ENCODE data around the gene ANKEF1. TPM values are rescaled to one million over a fixed set of nuclear protein-coding genes. Genes with fewer than 3 reads are reported as not detected.

Gene ANKEF1
- polyA plus RNA-seq, 2 donors: 1.2 to 2.3 TPM

GRCh38 chr20:10002866-10003265 is 31.9 kb upstream of the ANKEF1 start:
- WGBS, 2 donors: 41 to 50% methylated on average over 1 of the region's 1 CpG
- Histone ChIP-seq H3K36me3 (ENCODE audit: control insufficient read depth in 2 of 2, insufficient read depth in 2 of 2, low read length in 1 of 2) (no peaks in the 10 kb centered on the region), H3K4me3 (ENCODE audit: low read depth in 1 of 2, low read length in 2 of 2) (no peak overlapping the region), H3K27me3 (ENCODE audit: control insufficient read depth in 1 of 2, insufficient read depth in 2 of 2, low read length in 2 of 2) (no peaks in the 10 kb centered on the region), H3K27ac (ENCODE audit: low read depth in 2 of 2, low read length in 1 of 2) (no peak overlapping the region), H3K4me1 (ENCODE audit: control insufficient read depth in 2 of 2, insufficient read depth in 2 of 2, low read length in 1 of 2) (no peaks in the 10 kb centered on the region), H3K9me3 (ENCODE audit: control insufficient read depth in 2 of 2, insufficient read depth in 1 of 2, low read depth in 1 of 2, low read length in 1 of 2) (no peaks in the 10 kb centered on the region)

GRCh38 chr20:10004900-10005299 is 29.9 kb upstream of the ANKEF1 start:
- WGBS, 2 donors: 67 to 76% methylated on average over 2 of the region's 2 CpGs
- Histone ChIP-seq H3K4me1 (ENCODE audit: control insufficient read depth in 2 of 2, insufficient read depth in 2 of 2, low read length in 1 of 2) (peaks cover 0 to 2% of the 10 kb centered on the region in 2 donors), H3K27me3 (ENCODE audit: control insufficient read depth in 1 of 2, insufficient read depth in 2 of 2, low read length in 2 of 2) (no peaks in the 10 kb centered on the region), H3K9me3 (ENCODE audit: control insufficient read depth in 2 of 2, insufficient read depth in 1 of 2, low read depth in 1 of 2, low read length in 1 of 2) (no peaks in the 10 kb centered on the region), H3K36me3 (ENCODE audit: control insufficient read depth in 2 of 2, insufficient read depth in 2 of 2, low read length in 1 of 2) (no peaks in the 10 kb centered on the region), H3K27ac (ENCODE audit: low read depth in 2 of 2, low read length in 1 of 2) (no peak overlapping the region), H3K4me3 (ENCODE audit: low read depth in 1 of 2, low read length in 2 of 2) (no peak overlapping the region)

GRCh38 chr20:10005885-10006284 is 28.9 kb upstream of the ANKEF1 start:
- H3K9me3 ChIP-seq (ENCODE audit: control insufficient read depth in 2 of 2, insufficient read depth in 1 of 2, low read depth in 1 of 2, low read length in 1 of 2): no peaks in the 10 kb centered on the region
- H3K27me3 ChIP-seq (ENCODE audit: control insufficient read depth in 1 of 2, insufficient read depth in 2 of 2, low read length in 2 of 2): no peaks in the 10 kb centered on the region
- peaks cover 0 to 2% of the 10 kb centered on the region in 2 donors for H3K4me1 ChIP-seq (ENCODE audit: control insufficient read depth in 2 of 2, insufficient read depth in 2 of 2, low read length in 1 of 2)
- no peaks in the 10 kb centered on the region for H3K36me3 ChIP-seq (ENCODE audit: control insufficient read depth in 2 of 2, insufficient read depth in 2 of 2, low read length in 1 of 2)
- no peak overlapping the region for H3K4me3 ChIP-seq (ENCODE audit: low read depth in 1 of 2, low read length in 2 of 2)
- no peak overlapping the region for H3K27ac ChIP-seq (ENCODE audit: low read depth in 2 of 2, low read length in 1 of 2)
- WGBS, 2 donors: 52 to 83% methylated on average over 1 of the region's 1 CpG

- Histone ChIP-seq H3K9me3 (ENCODE audit: control insufficient read depth in 2 of 2, insufficient read depth in 1 of 2, low read depth in 1 of 2, low read length in 1 of 2) (no peaks in the 10 kb centered on the region), H3K27me3 (ENCODE audit: control insufficient read depth in 1 of 2, insufficient read depth in 2 of 2, low read length in 2 of 2) (no peaks in the 10 kb centered on the region), H3K4me1 (ENCODE audit: control insufficient read depth in 2 of 2, insufficient read depth in 2 of 2, low read length in 1 of 2) (peaks cover 0 to 2% of the 10 kb centered on the region in 2 donors), H3K4me3 (ENCODE audit: low read depth in 1 of 2, low read length in 2 of 2) (no peak overlapping the region), H3K36me3 (ENCODE audit: control insufficient read depth in 2 of 2, insufficient read depth in 2 of 2, low read length in 1 of 2) (no peaks in the 10 kb centered on the region), H3K27ac (ENCODE audit: low read depth in 2 of 2, low read length in 1 of 2) (no peak overlapping the region)
- whole genome bisulfite sequencing, 2 donors: 60 to 77% methylated on average over 4 of the region's 4 CpGs
Measured at GRCh38 chr20:10006447-10007090, 28.2 kb upstream of the ANKEF1 start.

GRCh38 chr20:10007158-10007557 is 27.6 kb upstream of the ANKEF1 start:
- peaks cover 0 to 2% of the 10 kb centered on the region in 2 donors for H3K4me1 ChIP-seq (ENCODE audit: control insufficient read depth in 2 of 2, insufficient read depth in 2 of 2, low read length in 1 of 2)
- WGBS, 2 donors: 50 to 59% methylated on average over 2 of the region's 2 CpGs
- no peaks in the 10 kb centered on the region for H3K36me3 ChIP-seq (ENCODE audit: control insufficient read depth in 2 of 2, insufficient read depth in 2 of 2, low read length in 1 of 2)
- no peak overlapping the region for H3K4me3 ChIP-seq (ENCODE audit: low read depth in 1 of 2, low read length in 2 of 2)
- no peak overlapping the region for H3K27ac ChIP-seq (ENCODE audit: low read depth in 2 of 2, low read length in 1 of 2)
- no peaks in the 10 kb centered on the region for H3K27me3 ChIP-seq (ENCODE audit: control insufficient read depth in 1 of 2, insufficient read depth in 2 of 2, low read length in 2 of 2)
- H3K9me3 ChIP-seq (ENCODE audit: control insufficient read depth in 2 of 2, insufficient read depth in 1 of 2, low read depth in 1 of 2, low read length in 1 of 2): no peaks in the 10 kb centered on the region

- no peak overlapping the region for H3K4me3 ChIP-seq (ENCODE audit: low read depth in 1 of 2, low read length in 2 of 2)
- H3K4me1 ChIP-seq (ENCODE audit: control insufficient read depth in 2 of 2, insufficient read depth in 2 of 2, low read length in 1 of 2): peaks cover 0 to 2% of the 10 kb centered on the region in 2 donors
- no peaks in the 10 kb centered on the region for H3K9me3 ChIP-seq (ENCODE audit: control insufficient read depth in 2 of 2, insufficient read depth in 1 of 2, low read depth in 1 of 2, low read length in 1 of 2)
- H3K27me3 ChIP-seq (ENCODE audit: control insufficient read depth in 1 of 2, insufficient read depth in 2 of 2, low read length in 2 of 2): no peaks in the 10 kb centered on the region
- H3K36me3 ChIP-seq (ENCODE audit: control insufficient read depth in 2 of 2, insufficient read depth in 2 of 2, low read length in 1 of 2): no peaks in the 10 kb centered on the region
- no peak overlapping the region for H3K27ac ChIP-seq (ENCODE audit: low read depth in 2 of 2, low read length in 1 of 2)
- 81 to 85% methylated on average over 5 of the region's 5 CpGs for WGBS, 2 donors
Measured at GRCh38 chr20:10007747-10008146, 27.0 kb upstream of the ANKEF1 start.

GRCh38 chr20:10012464-10012863 is 22.3 kb upstream of the ANKEF1 start:
- Histone ChIP-seq H3K27me3 (ENCODE audit: control insufficient read depth in 1 of 2, insufficient read depth in 2 of 2, low read length in 2 of 2) (no peaks in the 10 kb centered on the region), H3K27ac (ENCODE audit: low read depth in 2 of 2, low read length in 1 of 2) (no peak overlapping the region), H3K36me3 (ENCODE audit: control insufficient read depth in 2 of 2, insufficient read depth in 2 of 2, low read length in 1 of 2) (no peaks in the 10 kb centered on the region), H3K4me1 (ENCODE audit: control insufficient read depth in 2 of 2, insufficient read depth in 2 of 2, low read length in 1 of 2) (peaks cover 0 to 2% of the 10 kb centered on the region in 2 donors), H3K4me3 (ENCODE audit: low read depth in 1 of 2, low read length in 2 of 2) (no peak overlapping the region), H3K9me3 (ENCODE audit: control insufficient read depth in 2 of 2, insufficient read depth in 1 of 2, low read depth in 1 of 2, low read length in 1 of 2) (no peaks in the 10 kb centered on the region)
- 52 to 53% methylated on average over 5 of the region's 5 CpGs for WGBS, 2 donors

- no peaks in the 10 kb centered on the region for H3K4me1 ChIP-seq (ENCODE audit: control insufficient read depth in 2 of 2, insufficient read depth in 2 of 2, low read length in 1 of 2)
- H3K27ac ChIP-seq (ENCODE audit: low read depth in 2 of 2, low read length in 1 of 2): no peak overlapping the region
- no peaks in the 10 kb centered on the region for H3K27me3 ChIP-seq (ENCODE audit: control insufficient read depth in 1 of 2, insufficient read depth in 2 of 2, low read length in 2 of 2)
- no peaks in the 10 kb centered on the region for H3K36me3 ChIP-seq (ENCODE audit: control insufficient read depth in 2 of 2, insufficient read depth in 2 of 2, low read length in 1 of 2)
- 76 to 77% methylated on average over 5 of the region's 5 CpGs for WGBS, 2 donors
- H3K9me3 ChIP-seq (ENCODE audit: control insufficient read depth in 2 of 2, insufficient read depth in 1 of 2, low read depth in 1 of 2, low read length in 1 of 2): no peaks in the 10 kb centered on the region
- H3K4me3 ChIP-seq (ENCODE audit: low read depth in 1 of 2, low read length in 2 of 2): no peak overlapping the region
Measured at GRCh38 chr20:10014431-10014830, 20.4 kb upstream of the ANKEF1 start.

- H3K9me3 ChIP-seq (ENCODE audit: control insufficient read depth in 2 of 2, insufficient read depth in 1 of 2, low read depth in 1 of 2, low read length in 1 of 2): no peaks in the 10 kb centered on the region
- WGBS, 2 donors: 44 to 68% methylated on average over 2 of the region's 2 CpGs
- no peaks in the 10 kb centered on the region for H3K36me3 ChIP-seq (ENCODE audit: control insufficient read depth in 2 of 2, insufficient read depth in 2 of 2, low read length in 1 of 2)
- no peak overlapping the region for H3K4me3 ChIP-seq (ENCODE audit: low read depth in 1 of 2, low read length in 2 of 2)
- H3K27me3 ChIP-seq (ENCODE audit: control insufficient read depth in 1 of 2, insufficient read depth in 2 of 2, low read length in 2 of 2): no peaks in the 10 kb centered on the region
- no peak overlapping the region for H3K27ac ChIP-seq (ENCODE audit: low read depth in 2 of 2, low read length in 1 of 2)
- H3K4me1 ChIP-seq (ENCODE audit: control insufficient read depth in 2 of 2, insufficient read depth in 2 of 2, low read length in 1 of 2): no peaks in the 10 kb centered on the region
Measured at GRCh38 chr20:10020937-10021336, 13.8 kb upstream of the ANKEF1 start.

- Histone ChIP-seq H3K4me3 (ENCODE audit: low read depth in 1 of 2, low read length in 2 of 2) (no peak overlapping the region), H3K9me3 (ENCODE audit: control insufficient read depth in 2 of 2, insufficient read depth in 1 of 2, low read depth in 1 of 2, low read length in 1 of 2) (no peaks in the 10 kb centered on the region)
- WGBS, 2 donors: 61 to 67% methylated on average over 2 of the region's 2 CpGs
Measured at GRCh38 chr20:10022625-10023024, 12.2 kb upstream of the ANKEF1 start.

More at GRCh38 chr20:10022625-10023024, 12.2 kb upstream of the ANKEF1 start:
- Histone ChIP-seq H3K36me3 (ENCODE audit: control insufficient read depth in 2 of 2, insufficient read depth in 2 of 2, low read length in 1 of 2) (no peaks in the 10 kb centered on the region), H3K4me1 (ENCODE audit: control insufficient read depth in 2 of 2, insufficient read depth in 2 of 2, low read length in 1 of 2) (no peaks in the 10 kb centered on the region), H3K27me3 (ENCODE audit: control insufficient read depth in 1 of 2, insufficient read depth in 2 of 2, low read length in 2 of 2) (no peaks in the 10 kb centered on the region), H3K27ac (ENCODE audit: low read depth in 2 of 2, low read length in 1 of 2) (no peak overlapping the region)

All from esophagus (tissue), 2 donors.